SK-N-SH (cell line): ENCODE measurements around the gene LRP1. TPM values are rescaled to one million over a fixed set of nuclear protein-coding genes. Genes with fewer than 3 reads are reported as not detected.

ENCODE experiments used
- CTCF ChIA-PET: fragments of 300-600, 350-600 bp; formaldehyde crosslinking; extraction: SDS; loops from one replicate; lab custom pipeline; 2021; lab: Yijun Ruan, JAX
- POLR2A ChIA-PET: fragments of 350-600 bp; sonication (Branson Sonifier 250); formaldehyde crosslinking; extraction: SDS; loops from one replicate; lab custom pipeline; 2020; ENCODE audit warnings: antibody characterized with exemption, inconsistent platforms; lab: Yijun Ruan, JAX
- DNase-seq: peaks from one replicate; pipeline ENCODE4 v3.0.0; 2012
- H2AFZ ChIP-seq: fragments of 200-600 bp; sonication (generic); 2 replicates; pipeline ENCODE4 v1.8.1; 2016; ENCODE audit warnings: antibody characterized with exemption, mild to moderate bottlenecking, low read depth
- H3F3A ChIP-seq: fragments of 200-600 bp; sonication (generic); replicated peaks from 2 replicates; pipeline ENCODE3; 2016; ENCODE audit warnings: antibody characterized with exemption, mild to moderate bottlenecking; ENCODE audit not compliant: insufficient read depth
- H3K27ac ChIP-seq, 2 experiments: fragments of 200-500 bp in 1 of 2; fragments of 200-600 bp in 1 of 2; sonication (Bioruptor generic) in 1 of 2; sonication (generic), shearing (Covaris generic) in 1 of 2; 2 replicates each; pipeline versions ENCODE4 v1.5.1 to v1.6.1; 2014 to 2016; ENCODE audit warnings: low read depth in 2 of 2, inconsistent platforms in 1 of 2, low read length in 1 of 2, mild to moderate bottlenecking in 1 of 2, mixed read lengths in 1 of 2
- H3K27me3 ChIP-seq: fragments of 200-600 bp; sonication (generic), shearing (Covaris generic); 2 replicates; pipeline ENCODE4 v1.6.1; 2016; ENCODE audit warnings: mixed run types; ENCODE audit not compliant: insufficient read depth
- H3K36me3 ChIP-seq, 2 experiments: fragments of 200-500 bp in 1 of 2; fragments of 200-600 bp in 1 of 2; sonication (Bioruptor generic) in 1 of 2; sonication (generic) in 1 of 2; replicated peaks in 1 of 2; 2 replicates each; pipeline versions ENCODE3 to v1.5.1; 2014 to 2016; ENCODE audit warnings: low read length in 1 of 2, mild to moderate bottlenecking in 1 of 2; ENCODE audit not compliant: insufficient read depth in 2 of 2, control insufficient read depth in 1 of 2
- H3K4me1 ChIP-seq, 2 experiments: fragments of 200-500 bp in 1 of 2; fragments of 200-600 bp in 1 of 2; sonication (Bioruptor generic) in 1 of 2; sonication (generic), shearing (Covaris generic) in 1 of 2; 2 replicates each; pipeline versions ENCODE4 v1.5.1 to v1.6.1; 2014 to 2016; ENCODE audit warnings: low read depth in 1 of 2, low read length in 1 of 2, mixed run types in 1 of 2; ENCODE audit not compliant: insufficient read depth in 2 of 2, control insufficient read depth in 1 of 2
- H3K4me2 ChIP-seq: fragments of 200-600 bp; sonication (generic), shearing (Covaris generic); 2 replicates; pipeline ENCODE4 v1.6.1; 2017; ENCODE audit warnings: mixed run types
- H3K4me3 ChIP-seq, 2 experiments: fragments of 200-500 bp in 1 of 2; fragments of 200-600 bp in 1 of 2; sonication (Bioruptor generic) in 1 of 2; sonication (generic), shearing (Covaris generic) in 1 of 2; 2 replicates each; pipeline versions ENCODE4 v1.5.1 to v1.8.1; 2014 to 2016; ENCODE audit warnings: low read depth in 2 of 2, inconsistent platforms in 1 of 2, low read length in 1 of 2, mild to moderate bottlenecking in 1 of 2, mixed read lengths in 1 of 2, moderate library complexity in 1 of 2
- H3K79me2 ChIP-seq: fragments of 200-600 bp; sonication (generic); 2 replicates; pipeline ENCODE4 v1.8.1; 2017; ENCODE audit warnings: mild to moderate bottlenecking; ENCODE audit not compliant: insufficient read depth
- H3K9ac ChIP-seq: fragments of 200-600 bp; sonication (generic); 2 replicates; pipeline ENCODE4 v1.6.1; 2017; ENCODE audit warnings: mixed run types
- H3K9me2 ChIP-seq: fragments of 200-600 bp; sonication (generic); 2 replicates; pipeline ENCODE4 v1.6.1; 2017; ENCODE audit warnings: mixed run types
- H3K9me3 ChIP-seq: fragments of 200-600 bp; sonication (generic); 2 replicates; pipeline ENCODE4 v1.6.1; 2017; ENCODE audit warnings: mixed run types, mild to moderate bottlenecking, moderate library complexity
- H4K20me1 ChIP-seq: fragments of 200-600 bp; sonication (generic); 2 replicates; pipeline ENCODE4 v1.6.1; 2017; ENCODE audit warnings: mild to moderate bottlenecking, mixed run types; ENCODE audit not compliant: insufficient read depth
- CHD2 ChIP-seq: fragments of 150-350 bp; IDR thresholded peaks from 2 replicates; pipeline ENCODE4 v1.6.1; 2018; ENCODE audit warnings: low read length; ENCODE audit not compliant: partially characterized antibody
- EP300 ChIP-seq, 2 experiments: IDR thresholded peaks; 2 replicates each; pipeline versions ENCODE4 v1.4.0 to v1.6.1; 2012; ENCODE audit warnings: borderline replicate concordance in 1 of 2, low read depth in 1 of 2, low read length in 1 of 2
- EZH2phosphoT487 ChIP-seq: fragments of 200-600 bp; sonication (generic); IDR thresholded peaks from 2 replicates; pipeline ENCODE4 v1.6.1; 2017; ENCODE audit warnings: low read depth, mixed run types, mild to moderate bottlenecking, antibody characterized with exemption, moderate library complexity, borderline replicate concordance
- FOSL2 ChIP-seq: IDR thresholded peaks from 2 replicates; pipeline ENCODE4 v1.4.0; 2012; ENCODE audit warnings: low read depth, mild to moderate bottlenecking, moderate library complexity, borderline replicate concordance
- GABPA ChIP-seq: IDR thresholded peaks from 2 replicates; pipeline ENCODE4 v1.4.0; 2012; ENCODE audit warnings: low read depth, mild to moderate bottlenecking
- JUND ChIP-seq: IDR thresholded peaks from 2 replicates; pipeline ENCODE4 v1.4.0; 2012
- MEF2A ChIP-seq: IDR thresholded peaks from 2 replicates; pipeline ENCODE4 v1.4.0; 2012; ENCODE audit warnings: low read depth, borderline replicate concordance
- MXI1 ChIP-seq: IDR thresholded peaks from 2 replicates; pipeline ENCODE4 v1.6.1; 2012; ENCODE audit warnings: mild to moderate bottlenecking, low read depth, low read length, improper control_type of control experiment
- NFIC ChIP-seq: IDR thresholded peaks from 2 replicates; pipeline ENCODE4 v1.4.0; 2012; ENCODE audit warnings: borderline replicate concordance
- PBX3 ChIP-seq: IDR thresholded peaks from 2 replicates; pipeline ENCODE4; 2012
- POLR2AphosphoS5 ChIP-seq: IDR thresholded peaks from 2 replicates; pipeline ENCODE4 v1.6.1; 2012; ENCODE audit warnings: low read depth, low read length
- RFX5 ChIP-seq: IDR thresholded peaks from 2 replicates; pipeline ENCODE4 v1.6.1; 2012; ENCODE audit warnings: mild to moderate bottlenecking, improper control_type of control experiment, low read length
- SIN3A ChIP-seq: IDR thresholded peaks from 2 replicates; pipeline ENCODE4 v1.6.1; 2012; ENCODE audit warnings: low read depth, mild to moderate bottlenecking, low read length, moderate library complexity, borderline replicate concordance
- TEAD4 ChIP-seq: IDR thresholded peaks from 2 replicates; pipeline ENCODE4 v1.4.0; 2012; ENCODE audit warnings: mild to moderate bottlenecking, borderline replicate concordance; ENCODE audit not compliant: insufficient read depth
- USF1 ChIP-seq: IDR thresholded peaks from 2 replicates; pipeline ENCODE4 v1.4.0; 2012; ENCODE audit warnings: low read depth, borderline replicate concordance
- USF2 ChIP-seq: fragments of 150-350 bp; IDR thresholded peaks from 2 replicates; pipeline ENCODE4 v1.6.1; 2017; ENCODE audit warnings: antibody characterized with exemption, low read length, low read depth, borderline replicate concordance
- ZBTB33 ChIP-seq: IDR thresholded peaks from 2 replicates; pipeline ENCODE4 v1.4.0; 2012; ENCODE audit warnings: low read depth, borderline replicate concordance
- WGBS: methylation state at CpG from one replicate; pipeline ENCODE4 v1.1.6; 2017; ENCODE audit warnings: low lambda C conversion rate; 5-methylcytosine and 5-hydroxymethylcytosine counted together
- polyA plus RNA-seq, 3 experiments: library from polyadenylated mRNA; depleted of rRNA; stranded (reverse); fragments of >200 nt; gene quantifications; 2 replicates each; pipeline ENCODE4 v1.2.3, GENCODE V29; 2012

LRP1 gene
- polyA plus RNA-seq, 1 of the 3 experiments (the other 2 are of a cell fraction) = 55.0 TPM

GRCh38 chr12:57181561-57182155 is 53.4 kb downstream of the LRP1 start:
- WGBS = 93% methylated on average over 5 of the region's 5 CpGs

More at GRCh38 chr12:57181561-57182155, 53.4 kb downstream of the LRP1 start:
- Histone ChIP-seq H3F3A (peaks cover 10% of the 10 kb centered on the region), H3K27me3 (no peaks in the 10 kb centered on the region), H3K79me2 (no peaks in the 10 kb centered on the region), H3K4me3 (no peak overlapping the region), H3K36me3 (peaks cover 35 to 79% of the 10 kb centered on the region in 2 experiments)
- no peak for TF ChIP-seq PBX3
- no peak for TF ChIP-seq FOSL2
- TF ChIP-seq POLR2AphosphoS5 = no peak
- no peak for TF ChIP-seq TEAD4
- TF ChIP-seq EP300 (IDR thresholded peaks at IDR 0.05; ENCODE audit: borderline replicate concordance in 1 of 2, low read depth in 1 of 2, low read length in 1 of 2) = no peak
- TF ChIP-seq USF1 = no peak
- TF ChIP-seq SIN3A = no peak
- no peak for TF ChIP-seq GABPA
- TF ChIP-seq JUND = no peak
- TF ChIP-seq CHD2 = no peak
- no peak for TF ChIP-seq NFIC
- TF ChIP-seq MXI1 = no peak
- no peak for TF ChIP-seq RFX5
- TF ChIP-seq USF2 = no peak
- no peak for TF ChIP-seq EZH2phosphoT487
- no peak for TF ChIP-seq ZBTB33
- TF ChIP-seq MEF2A = no peak
- TF ChIP-seq, all 33 proteins: peak for 0
- no peak for DNase-seq
- Histone ChIP-seq H3K9ac (no peak overlapping the region), H3K9me3 (no peaks in the 10 kb centered on the region), H4K20me1 (no peaks in the 10 kb centered on the region), H3K4me2 (no peak overlapping the region), H2AFZ (no peak overlapping the region), H3K4me1 (no peaks in the 10 kb centered on the region), H3K9me2 (no peaks in the 10 kb centered on the region), H3K27ac (no peak overlapping the region)
- ChIA-PET CTCF (interaction anchor here (0.8 to 31.5 kb wide), 12 partner anchors 10 to 119 kb away, joined by 3 to 616 read pairs (median 14); partner anchors contain the start of genes LRP1, LRP1-AS, NEMP1 and STAT6), POLR2A (no interaction called here)
